B cell (primary cell): Measurements from ENCODE around the gene FKBP11. TPM values are rescaled to one million over a fixed set of nuclear protein-coding genes. Genes with fewer than 3 reads are reported as not detected.

ENCODE experiments used
- ATAC-seq: fragments of 200-7000 bp; cut with Tn5 transposase; one replicate; pipeline ENCODE4 v1.10.0; 2021; ENCODE audit warnings: low read depth, mild to moderate bottlenecking, moderate number of reproducible peaks, moderate library complexity
- CTCF ChIA-PET: fragments of 350-600 bp; sonication (Branson Sonifier 250); formaldehyde crosslinking; loops from one replicate; lab custom pipeline; 2021; ENCODE audit warnings: antibody characterized with exemption, inconsistent platforms; lab: Charles Lee
- POLR2A ChIA-PET: fragments of 350-600 bp; sonication (Branson Sonifier 250); formaldehyde crosslinking; loops from one replicate; lab custom pipeline; 2021; ENCODE audit warnings: antibody characterized with exemption; lab: Charles Lee
- DNase-seq: peaks from one replicate; pipeline ENCODE4 v3.0.0; 2013
- H2AFZ ChIP-seq: 2 replicates; pipeline ENCODE4 v1.6.1; 2012; ENCODE audit warnings: mild to moderate bottlenecking, low read depth, low read length; ENCODE audit not compliant: insufficient read depth, poor library complexity, severe bottlenecking
- H3K27ac ChIP-seq, 2 donors: 1 replicate in 1 of 2; 2 replicates in 1 of 2; pipeline ENCODE4 v1.5.1; 2012 to 2013; ENCODE audit warnings: low read length in 2 of 2, mild to moderate bottlenecking in 2 of 2, moderate library complexity in 1 of 2
- H3K27me3 ChIP-seq, 4 experiments: fragments of 200-600 bp in 1 of 4; sonication (generic) in 1 of 4; replicated peaks in 1 of 4; 1 replicate in 2 of 4; 2 replicates in 2 of 4; pipeline versions ENCODE4 v1.6.1 to v1.7.0; 2013 to 2016; ENCODE audit warnings: low read length in 3 of 4, mild to moderate bottlenecking in 2 of 4, mixed read lengths in 1 of 4, moderate library complexity in 1 of 4; ENCODE audit not compliant: insufficient read depth in 4 of 4, control insufficient read depth in 3 of 4; ENCODE audit errors: control extremely low read depth in 1 of 4
- H3K36me3 ChIP-seq, 2 experiments: replicated peaks in 1 of 2; 1 replicate in 1 of 2; 2 replicates in 1 of 2; pipeline versions ENCODE4 v1.6.1 to v1.7.1; 2013; ENCODE audit warnings: low read length in 1 of 2; ENCODE audit not compliant: insufficient read depth in 2 of 2, control insufficient read depth in 1 of 2; ENCODE audit errors: control extremely low read depth in 1 of 2, extremely low read depth in 1 of 2
- H3K4me1 ChIP-seq, 2 donors: fragments of 200-600 bp in 1 of 2; sonication (generic) in 1 of 2; 1 replicate in 1 of 2; 2 replicates in 1 of 2; pipeline versions ENCODE4 v1.5.1 to v1.6.1; 2013 to 2017; ENCODE audit warnings: low read length in 2 of 2; ENCODE audit not compliant: control insufficient read depth in 2 of 2, insufficient read depth in 2 of 2
- H3K4me2 ChIP-seq: replicated peaks from 2 replicates; pipeline ENCODE3; 2012; ENCODE audit warnings: mild to moderate bottlenecking, low read depth, low read length; ENCODE audit not compliant: poor library complexity, severe bottlenecking
- H3K4me3 ChIP-seq, 5 experiments: fragments of 200-600 bp in 1 of 5; sonication (generic) in 1 of 5; 1 replicate in 3 of 5; 2 replicates in 2 of 5; pipeline versions ENCODE4 v1.5.1 to v1.7.0; 2011 to 2016; ENCODE audit warnings: low read length in 4 of 5, mild to moderate bottlenecking in 4 of 5, low read depth in 2 of 5, control low read depth in 1 of 5, moderate library complexity in 1 of 5; ENCODE audit not compliant: insufficient read depth in 1 of 5; ENCODE audit errors: control extremely low read depth in 1 of 5, extremely low read depth in 1 of 5
- H3K79me2 ChIP-seq: fragments of 200-600 bp; sonication (generic); one replicate; pipeline ENCODE4 v1.6.0; 2016; ENCODE audit warnings: low read length; ENCODE audit not compliant: control insufficient read depth, insufficient read depth
- H3K9ac ChIP-seq: fragments of 200-600 bp; sonication (generic); 2 replicates; pipeline ENCODE4 v1.6.1; 2017; ENCODE audit warnings: mild to moderate bottlenecking, low read length, moderate library complexity
- H3K9me3 ChIP-seq, 3 donors: one replicate each; pipeline versions ENCODE4 v1.6.1 to v1.7.1; 2013; ENCODE audit warnings: low read length in 2 of 3; ENCODE audit not compliant: control insufficient read depth in 2 of 3, insufficient read depth in 1 of 3; ENCODE audit errors: control extremely low read depth in 1 of 3
- H4K20me1 ChIP-seq: 2 replicates; pipeline ENCODE4 v1.6.0; 2012; ENCODE audit warnings: mild to moderate bottlenecking, low read length; ENCODE audit not compliant: insufficient read depth, control insufficient read depth, poor library complexity, severe bottlenecking
- H3K27ac Mint-ChIP-seq: one replicate; pipeline ENCODE4 v1.8.0; 2021; ENCODE audit warnings: mixed read lengths
- H3K27me3 Mint-ChIP-seq: one replicate; pipeline ENCODE4 v1.8.0; 2021; ENCODE audit warnings: mixed read lengths
- H3K4me1 Mint-ChIP-seq: one replicate; pipeline ENCODE4 v1.8.0; 2021; ENCODE audit warnings: mixed read lengths
- H3K4me3 Mint-ChIP-seq: one replicate; pipeline ENCODE4 v1.8.0; 2021; ENCODE audit warnings: mixed read lengths
- H3K9me3 Mint-ChIP-seq: one replicate; pipeline ENCODE4 v1.8.0; 2022; ENCODE audit warnings: mixed read lengths; ENCODE audit not compliant: insufficient read depth
- EZH2 ChIP-seq: IDR thresholded peaks from 2 replicates; pipeline ENCODE4 v1.6.1; 2012; ENCODE audit warnings: borderline replicate concordance, low read depth, mild to moderate bottlenecking, moderate library complexity, low read length; ENCODE audit not compliant: insufficient read depth, poor library complexity, severe bottlenecking
- WGBS: methylation state at CpG from one replicate; pipeline ENCODE4 v1.1.5; 2013; ENCODE audit warnings: missing lambda C conversion rate; ENCODE audit not compliant: insufficient coverage; 5-methylcytosine and 5-hydroxymethylcytosine counted together
- intact Hi-C: fragments of 100-400 bp; cut with micrococcal nuclease; formaldehyde crosslinking; loops from one replicate; pipeline ENCODE4 v1.10.0; 2022
- polyA plus RNA-seq: library from polyadenylated mRNA; depleted of rRNA; stranded (reverse); fragments of >200 nt; gene quantifications from 2 replicates; pipeline ENCODE4 v1.2.3, GENCODE V29; 2012
- total RNA-seq, 2 donors: library from RNA; stranded (reverse); fragments of 120-200 nt in 1 of 2; gene quantifications; 1 replicate in 1 of 2; 2 replicates in 1 of 2; pipeline versions ENCODE4 v1.2.3 to v1.2.4, GENCODE V29; 2013 to 2022
- TF ChIP-seq, protein P1 (sequence below): fragments of 200-600 bp; IDR thresholded peaks from one replicate; pipeline ENCODE4 v1.8.0; 2022; ENCODE audit warnings: antibody characterized with exemption, mild to moderate bottlenecking

Gene FKBP11
- total and polyA plus RNA-seq, 2 donors (not counting 1 experiment from before 2014, with no cell fraction given) = 26.7 to 52.5 TPM

DNA sequence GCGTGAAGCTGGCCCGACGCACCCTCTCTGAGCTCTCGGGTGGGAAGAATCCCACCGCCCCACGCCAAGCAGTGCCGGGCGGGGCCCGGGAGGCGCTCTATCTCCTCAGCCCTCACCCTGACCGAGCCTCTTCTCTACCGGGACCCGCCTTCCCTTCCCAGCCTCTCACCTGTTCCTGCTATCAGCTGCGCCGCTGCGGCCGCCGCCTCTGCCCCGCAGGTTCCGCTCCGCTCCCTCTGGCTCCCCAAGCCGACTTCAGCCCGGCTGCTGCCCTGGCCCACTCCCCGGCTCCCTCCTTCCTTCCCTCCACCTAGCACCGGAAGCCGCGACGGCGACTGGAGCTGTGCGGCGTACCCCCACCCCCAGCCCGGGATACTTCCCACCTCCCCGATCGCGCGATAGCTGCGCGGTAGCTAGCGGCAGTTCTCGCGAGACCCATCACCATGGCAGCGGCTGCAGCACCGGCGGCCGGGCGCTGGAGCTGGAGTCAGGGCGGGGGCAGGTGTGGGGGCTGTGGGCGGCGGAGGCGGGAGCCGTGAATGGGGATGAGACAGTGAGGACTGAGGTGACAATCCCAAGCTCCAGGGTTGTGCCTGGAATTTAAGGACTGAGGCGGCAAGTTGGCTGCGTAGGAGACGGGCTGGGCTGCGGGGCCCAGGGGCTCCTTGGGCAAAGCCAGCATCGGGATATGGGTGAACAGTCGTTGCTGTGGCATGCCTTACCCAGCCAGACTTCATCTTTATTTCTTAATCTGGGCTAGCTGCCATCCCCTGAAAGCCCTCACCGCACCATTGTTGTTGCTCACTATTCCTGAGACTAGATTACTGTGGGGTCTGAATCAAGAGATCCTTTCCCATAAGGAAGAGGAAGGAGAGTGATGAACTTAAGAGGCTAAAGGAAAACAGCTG, 32.1 kb upstream of the FKBP11 start, which contains the start of gene ARF3:
ARF3 (minus strand) TSS at position 347 of the 908 bp plus-strand sequence. CDS start 16,392 bp downstream, outside the sequence.
- under 1% methylated on average over 51 of the region's 58 CpGs for WGBS
- H3K27ac ChIP-seq = peak within 1 kb of the TSS; percentile 44 to 81
- H2AFZ ChIP-seq = peak within 1 kb of the TSS; percentile 98
- Mint-ChIP-seq H3K27me3 (no peaks in the 10 kb centered on the region), H3K4me1 (peaks cover 42% of the 10 kb centered on the region), H3K9me3 (no peaks in the 10 kb centered on the region), H3K4me3 (peak within 1 kb of the TSS; percentile 95), H3K27ac (peak within 1 kb of the TSS; percentile 92)
- peaks cover 6 to 8% of the 10 kb centered on the region in 2 experiments for H3K36me3 ChIP-seq
- no peaks in the 10 kb centered on the region for H3K9me3 ChIP-seq
- H3K9ac ChIP-seq = peak within 1 kb of the TSS; percentile 96
- TF ChIP-seq, protein P1, sequence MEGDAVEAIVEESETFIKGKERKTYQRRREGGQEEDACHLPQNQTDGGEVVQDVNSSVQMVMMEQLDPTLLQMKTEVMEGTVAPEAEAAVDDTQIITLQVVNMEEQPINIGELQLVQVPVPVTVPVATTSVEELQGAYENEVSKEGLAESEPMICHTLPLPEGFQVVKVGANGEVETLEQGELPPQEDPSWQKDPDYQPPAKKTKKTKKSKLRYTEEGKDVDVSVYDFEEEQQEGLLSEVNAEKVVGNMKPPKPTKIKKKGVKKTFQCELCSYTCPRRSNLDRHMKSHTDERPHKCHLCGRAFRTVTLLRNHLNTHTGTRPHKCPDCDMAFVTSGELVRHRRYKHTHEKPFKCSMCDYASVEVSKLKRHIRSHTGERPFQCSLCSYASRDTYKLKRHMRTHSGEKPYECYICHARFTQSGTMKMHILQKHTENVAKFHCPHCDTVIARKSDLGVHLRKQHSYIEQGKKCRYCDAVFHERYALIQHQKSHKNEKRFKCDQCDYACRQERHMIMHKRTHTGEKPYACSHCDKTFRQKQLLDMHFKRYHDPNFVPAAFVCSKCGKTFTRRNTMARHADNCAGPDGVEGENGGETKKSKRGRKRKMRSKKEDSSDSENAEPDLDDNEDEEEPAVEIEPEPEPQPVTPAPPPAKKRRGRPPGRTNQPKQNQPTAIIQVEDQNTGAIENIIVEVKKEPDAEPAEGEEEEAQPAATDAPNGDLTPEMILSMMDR = no peak
- no peak for TF ChIP-seq EZH2
- H4K20me1 ChIP-seq = peaks cover 31% of the 10 kb centered on the region
- peaks cover 34 to 36% of the 10 kb centered on the region in 2 donors for H3K4me1 ChIP-seq
- ChIA-PET CTCF (interaction anchor here (0.6 to 4.5 kb wide), 18 partner anchors 11 to 1817 kb away, joined by 3 to 26 read pairs (median 4); partner anchors contain the start of genes DDX23, FKBP11, RND1 and WNT1), POLR2A (interaction anchor here (0.6 to 1.4 kb wide), 8 partner anchors 12 to 705 kb away, joined by 3 to 6 read pairs (median 4); partner anchors contain the start of gene TUBA1B)
- peaks cover 49% of the 10 kb centered on the region for H3K79me2 ChIP-seq
- intact Hi-C loops = loop anchor here (1.0 to 2.0 kb wide), 5 partner anchors 21 to 105 kb away; partner anchors contain the start of genes DDX23 and PRKAG1
- ATAC-seq = peak; percentile 95
- peak within 1 kb of the TSS; percentile 98 for H3K4me2 ChIP-seq
- peak; percentile 94 for DNase-seq
- H3K4me3 ChIP-seq = peak within 1 kb of the TSS; percentile 59 to 96 (median 91)
- peaks cover 0 to 3% (median 0%) of the 10 kb centered on the region in 4 experiments for H3K27me3 ChIP-seq
